Activated naive CD8-positive, alpha-beta T cell (primary cell): Measurements from ENCODE around the gene OPCML.

Experiments
- H3K27ac Mint-ChIP-seq: one replicate; pipeline ENCODE4 v1.8.0; 2021; ENCODE audit warnings: mixed read lengths
- H3K27me3 Mint-ChIP-seq: one replicate; pipeline ENCODE4 v1.8.0; 2021; ENCODE audit warnings: mixed read lengths
- H3K36me3 Mint-ChIP-seq: one replicate; pipeline ENCODE4 v1.8.0; 2021; ENCODE audit warnings: mixed read lengths
- H3K4me1 Mint-ChIP-seq: one replicate; pipeline ENCODE4 v1.8.0; 2021; ENCODE audit warnings: low read depth, mixed read lengths
- H3K4me3 Mint-ChIP-seq: one replicate; pipeline ENCODE4 v1.8.0; 2021; ENCODE audit warnings: mild to moderate bottlenecking, mixed read lengths
- H3K9me3 Mint-ChIP-seq: one replicate; pipeline ENCODE4 v1.8.0; 2021; ENCODE audit warnings: low read depth, mixed read lengths

Gene OPCML

DNA sequence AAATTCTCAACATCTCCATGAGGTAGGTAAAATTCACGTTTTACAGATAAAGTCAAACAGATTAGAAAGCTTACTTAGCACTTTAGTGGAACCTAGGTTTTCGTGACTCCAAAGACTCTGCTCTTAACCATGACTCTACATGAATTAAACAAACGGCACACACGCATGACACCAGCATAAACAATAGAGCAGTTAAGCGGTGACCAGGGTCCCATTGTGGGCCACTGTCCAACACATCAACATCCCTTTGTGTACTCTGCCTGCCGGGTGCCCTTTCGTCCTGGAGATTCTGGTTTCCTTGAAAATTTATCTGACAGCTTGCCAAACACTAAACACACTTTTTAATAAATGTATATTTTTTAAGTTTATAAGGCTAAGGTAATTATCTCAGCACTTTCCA is 941.7 kb downstream of the OPCML start:
- H3K4me3 Mint-ChIP-seq: no peak overlapping the region
- no peaks in the 10 kb centered on the region for H3K4me1 Mint-ChIP-seq
- H3K9me3 Mint-ChIP-seq: no peaks in the 10 kb centered on the region
- H3K27me3 Mint-ChIP-seq: no peaks in the 10 kb centered on the region
- H3K36me3 Mint-ChIP-seq: no peaks in the 10 kb centered on the region
- no peak overlapping the region for H3K27ac Mint-ChIP-seq

DNA sequence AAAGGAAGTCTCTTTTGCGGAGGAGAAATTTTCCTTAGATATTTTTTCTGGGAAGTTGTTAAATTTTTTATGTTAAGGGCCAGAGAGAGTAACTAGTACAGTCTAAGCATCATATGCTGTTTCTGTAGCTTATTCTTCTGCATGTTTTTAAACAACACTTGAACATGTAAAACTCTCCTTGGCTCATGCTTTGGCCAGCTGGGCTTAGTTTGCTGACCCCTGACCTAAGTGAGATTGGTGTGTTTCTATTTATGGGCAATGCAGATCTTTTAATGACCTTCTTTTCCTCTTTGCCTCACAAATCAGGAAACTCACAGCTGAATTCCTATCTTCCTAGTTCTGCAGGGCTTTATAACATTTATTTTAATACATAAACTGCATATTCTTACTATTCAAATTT is 942.5 kb downstream of the OPCML start:
- Mint-ChIP-seq H3K36me3 (no peaks in the 10 kb centered on the region), H3K27ac (no peak overlapping the region), H3K4me3 (no peak overlapping the region), H3K9me3 (no peaks in the 10 kb centered on the region), H3K4me1 (no peaks in the 10 kb centered on the region), H3K27me3 (no peaks in the 10 kb centered on the region)

DNA sequence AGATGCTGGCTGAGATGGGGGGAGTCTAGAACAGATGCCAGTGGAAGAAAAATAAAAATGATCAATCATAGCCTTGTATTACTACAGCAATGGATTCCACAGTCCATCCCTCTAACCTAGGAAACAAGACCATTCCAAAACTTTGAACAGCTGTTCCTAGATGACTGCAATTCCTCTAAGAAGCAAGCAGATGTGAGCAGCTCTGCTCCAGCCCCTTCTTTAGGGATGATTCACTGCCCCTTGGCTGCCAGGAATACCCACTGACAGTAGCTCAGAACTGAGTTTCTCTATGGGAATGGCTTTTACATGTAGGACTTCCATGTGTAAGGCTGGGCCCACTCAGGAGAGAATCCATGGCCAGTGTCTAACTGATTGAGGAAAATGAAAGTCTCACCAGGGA is 943.9 kb downstream of the OPCML start:
- no peak overlapping the region for H3K4me3 Mint-ChIP-seq
- no peaks in the 10 kb centered on the region for H3K27me3 Mint-ChIP-seq

DNA sequence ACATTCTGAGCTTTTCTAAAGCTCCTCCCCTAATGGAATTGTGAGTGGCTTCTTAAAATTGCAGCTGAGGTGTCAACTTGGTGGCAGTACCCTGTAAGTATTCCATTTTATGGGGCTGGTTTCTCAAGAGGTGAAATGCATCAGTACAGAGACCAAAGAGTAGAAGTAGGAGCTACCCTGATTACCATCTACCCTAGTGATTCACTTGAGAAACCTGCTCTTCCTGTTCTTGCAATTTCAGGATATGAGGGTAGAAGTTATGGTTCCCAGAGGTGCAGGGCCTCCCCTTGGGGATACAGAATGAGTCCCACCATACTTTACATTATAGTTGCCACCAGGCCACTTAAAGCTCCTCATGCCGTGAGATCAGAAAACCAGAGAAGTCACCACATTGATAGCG is 944.6 kb downstream of the OPCML start:
- no peak overlapping the region for H3K4me3 Mint-ChIP-seq
- H3K27me3 Mint-ChIP-seq: no peaks in the 10 kb centered on the region
- no peaks in the 10 kb centered on the region for H3K4me1 Mint-ChIP-seq
- H3K9me3 Mint-ChIP-seq: no peaks in the 10 kb centered on the region
- H3K27ac Mint-ChIP-seq: no peak overlapping the region
- no peaks in the 10 kb centered on the region for H3K36me3 Mint-ChIP-seq

More for the DNA sequence above, 943.9 kb downstream of the OPCML start:
- Mint-ChIP-seq H3K27ac (no peak overlapping the region), H3K36me3 (no peaks in the 10 kb centered on the region), H3K9me3 (no peaks in the 10 kb centered on the region), H3K4me1 (no peaks in the 10 kb centered on the region)

DNA sequence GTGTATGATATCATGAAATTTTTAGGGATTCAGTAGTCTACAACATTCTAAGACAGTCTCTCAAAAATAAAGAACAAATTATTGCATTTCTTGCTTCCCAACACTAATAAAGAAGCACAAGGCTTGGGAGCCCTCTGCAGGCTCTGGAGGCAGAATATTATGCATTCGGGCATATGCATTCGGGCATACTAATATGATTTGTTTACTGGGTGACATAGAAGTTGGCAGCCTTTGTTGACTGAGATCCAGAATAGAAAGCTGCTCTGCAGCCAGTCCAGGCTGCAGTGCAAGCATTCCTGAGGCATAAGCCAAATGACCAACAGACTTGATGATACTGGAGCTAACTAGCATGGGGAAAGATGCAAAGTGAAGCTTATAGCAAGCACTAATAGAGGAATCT is 945.5 kb downstream of the OPCML start:
- H3K4me3 Mint-ChIP-seq: no peak overlapping the region
- H3K9me3 Mint-ChIP-seq: no peaks in the 10 kb centered on the region
- H3K27me3 Mint-ChIP-seq: no peaks in the 10 kb centered on the region

DNA sequence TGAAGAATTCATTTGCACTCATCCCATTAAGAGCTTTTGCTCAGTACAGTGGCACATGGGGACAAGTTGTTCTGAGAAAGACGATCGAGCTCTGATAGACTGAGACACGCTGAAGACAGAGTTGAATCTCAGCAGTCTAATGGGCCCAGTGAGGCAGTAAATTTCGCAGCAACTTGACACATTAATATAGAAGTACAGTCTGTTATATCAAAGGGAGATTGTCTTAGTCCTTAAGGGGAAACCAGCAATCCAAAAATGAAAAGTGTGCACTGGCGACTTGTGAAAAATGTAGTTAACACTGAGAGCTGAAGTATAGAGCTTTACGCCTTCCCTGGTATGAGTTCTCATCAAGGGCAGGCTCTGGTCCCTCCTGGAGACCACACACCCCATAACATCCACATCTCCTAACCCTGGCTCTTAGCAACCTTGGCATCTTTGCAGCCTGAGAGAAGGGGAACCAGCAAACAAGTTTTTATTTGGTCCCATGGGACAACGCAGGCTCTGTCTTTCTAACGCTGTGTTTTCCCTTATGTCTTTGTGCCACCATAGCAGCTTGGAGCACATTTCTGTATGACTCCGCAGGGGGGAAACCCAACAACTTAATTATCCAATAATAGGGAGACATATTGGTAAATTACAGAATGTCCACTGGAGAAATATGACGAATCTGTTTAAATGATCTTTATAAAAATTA is 952.5 kb downstream of the OPCML start:
- no peaks in the 10 kb centered on the region for H3K36me3 Mint-ChIP-seq
- no peaks in the 10 kb centered on the region for H3K4me1 Mint-ChIP-seq

More for the DNA sequence above, 945.5 kb downstream of the OPCML start:
- H3K27ac Mint-ChIP-seq: no peak overlapping the region
- H3K4me1 Mint-ChIP-seq: no peaks in the 10 kb centered on the region
- no peaks in the 10 kb centered on the region for H3K36me3 Mint-ChIP-seq

DNA sequence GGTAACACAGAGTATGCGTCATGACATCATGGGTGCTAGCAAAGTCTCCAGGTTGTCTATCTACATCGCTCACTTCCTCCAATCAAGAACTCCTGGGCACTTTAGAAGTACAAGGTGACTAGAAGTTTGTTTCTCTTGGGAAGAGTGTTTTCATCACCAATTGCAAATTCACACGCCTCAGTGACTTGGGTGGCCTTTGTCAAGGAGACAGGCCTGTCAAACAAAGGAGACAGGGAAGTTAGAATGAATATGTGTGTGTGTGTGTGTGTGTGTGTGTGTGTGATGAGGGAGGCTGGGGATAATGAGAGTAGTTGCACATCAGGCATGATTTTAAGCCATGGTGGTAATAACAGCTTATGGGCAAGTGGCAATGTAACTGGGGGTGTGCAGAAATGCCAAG is 953.2 kb downstream of the OPCML start:
- Mint-ChIP-seq H3K27me3 (peaks cover 1% of the 10 kb centered on the region), H3K27ac (no peak overlapping the region), H3K4me3 (no peak overlapping the region), H3K4me1 (no peaks in the 10 kb centered on the region), H3K36me3 (no peaks in the 10 kb centered on the region), H3K9me3 (peaks cover 6% of the 10 kb centered on the region)

More for the DNA sequence above, 952.5 kb downstream of the OPCML start:
- no peak overlapping the region for H3K4me3 Mint-ChIP-seq
- H3K9me3 Mint-ChIP-seq: peaks cover 6% of the 10 kb centered on the region
- H3K27ac Mint-ChIP-seq: no peak overlapping the region
- H3K27me3 Mint-ChIP-seq: peaks cover 1% of the 10 kb centered on the region

DNA sequence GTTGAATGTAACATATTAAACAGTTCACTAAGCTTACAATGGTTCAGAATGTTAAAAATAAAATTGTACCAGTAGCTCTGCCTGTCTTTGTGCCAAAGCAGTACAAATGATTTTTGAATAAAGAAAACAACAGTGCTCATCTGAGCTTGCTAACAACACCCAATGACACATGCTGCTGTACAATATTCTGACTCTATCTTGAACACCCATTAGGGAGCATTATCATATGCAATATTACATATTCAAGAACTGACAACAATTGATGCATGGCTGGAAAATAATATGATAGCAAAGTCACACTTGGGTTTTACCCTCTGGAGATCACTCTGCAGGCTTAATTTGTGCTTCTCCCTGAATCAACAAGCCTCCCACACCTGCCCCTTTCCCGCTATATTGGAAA is 953.7 kb downstream of the OPCML start:
- Mint-ChIP-seq H3K4me1 (no peaks in the 10 kb centered on the region), H3K36me3 (no peaks in the 10 kb centered on the region), H3K4me3 (no peak overlapping the region), H3K9me3 (peaks cover 6% of the 10 kb centered on the region), H3K27ac (no peak overlapping the region), H3K27me3 (peaks cover 1% of the 10 kb centered on the region)

DNA sequence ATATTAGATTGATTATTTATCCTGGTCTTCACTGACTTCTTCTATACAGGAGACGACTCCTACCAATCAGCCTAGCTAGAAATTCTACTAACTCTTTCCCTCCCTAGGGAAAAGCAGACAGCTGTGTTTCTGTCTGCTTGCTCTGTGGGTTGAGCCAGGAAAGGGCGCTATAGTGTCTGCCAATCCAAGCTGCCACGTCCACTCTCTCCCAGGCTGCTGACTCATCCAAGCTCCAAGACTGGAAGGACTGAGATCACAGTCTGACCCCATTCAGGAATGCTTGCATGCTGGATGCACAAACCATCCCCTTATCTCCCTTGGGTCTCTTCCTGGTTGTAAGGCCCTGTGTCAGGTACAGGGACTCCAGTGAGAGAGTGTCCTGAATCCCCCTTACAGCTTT is 955.6 kb downstream of the OPCML start:
- Mint-ChIP-seq H3K4me3 (no peak overlapping the region), H3K27me3 (peaks cover 1% of the 10 kb centered on the region), H3K9me3 (peaks cover 6% of the 10 kb centered on the region), H3K4me1 (no peaks in the 10 kb centered on the region), H3K27ac (no peak overlapping the region), H3K36me3 (no peaks in the 10 kb centered on the region)

DNA sequence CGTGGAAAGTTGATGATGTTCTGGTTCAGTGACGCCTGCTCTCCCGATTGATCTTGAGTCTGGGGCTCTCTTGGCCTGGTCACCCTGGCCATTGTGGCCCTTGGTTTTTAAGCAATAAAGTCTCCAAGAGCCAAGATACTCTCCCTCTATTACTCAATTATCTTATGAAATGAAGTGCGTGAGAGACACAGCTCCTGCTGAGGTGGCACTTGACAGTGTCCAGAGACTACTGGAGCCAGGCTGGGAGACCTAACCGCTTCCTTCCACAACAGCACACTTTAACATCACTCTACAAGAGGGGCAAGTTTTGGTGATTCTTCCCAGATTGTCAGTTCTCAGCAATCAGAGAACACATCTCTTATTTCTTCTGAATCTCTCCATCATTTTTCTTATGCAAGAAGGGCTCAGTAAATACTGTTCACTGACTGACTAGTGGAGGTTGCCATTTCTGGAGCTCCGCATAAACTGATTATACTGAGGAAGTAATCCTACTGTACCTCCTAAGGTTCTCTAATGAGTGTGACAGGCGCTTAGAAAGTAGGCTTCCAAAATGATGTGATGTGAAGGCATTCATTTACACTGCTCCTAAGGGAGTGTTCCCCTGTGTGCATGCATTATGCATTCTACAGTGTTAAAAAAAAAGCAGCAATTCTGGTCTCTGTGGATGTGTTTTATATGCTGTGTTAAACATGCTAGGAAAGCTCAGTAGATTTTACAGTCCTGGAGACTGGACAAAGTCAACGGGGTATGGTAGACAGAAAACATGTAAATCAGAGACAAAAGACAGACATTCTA is 968.0 kb downstream of the OPCML start:
- Mint-ChIP-seq H3K27ac (no peak overlapping the region), H3K4me1 (no peaks in the 10 kb centered on the region), H3K4me3 (no peak overlapping the region)

DNA sequence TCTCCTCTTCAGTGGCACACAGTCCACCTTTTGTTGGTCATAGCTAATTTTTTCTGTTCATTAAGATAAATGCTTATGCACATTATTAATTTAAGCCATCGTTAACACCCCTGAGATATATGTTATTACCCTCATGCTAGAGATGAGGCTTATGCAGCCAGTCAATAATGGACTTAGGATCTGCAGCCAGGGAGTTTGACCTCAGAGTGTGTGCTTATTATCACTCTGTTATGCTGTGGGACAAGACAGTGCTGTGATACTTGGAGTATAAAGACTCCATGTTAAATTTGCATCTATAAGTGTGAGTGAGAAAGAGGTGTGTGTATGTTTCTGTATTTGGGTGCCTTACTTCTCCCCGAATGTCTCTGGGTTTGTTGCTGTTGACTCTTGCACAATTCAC is 969.3 kb downstream of the OPCML start:
- Mint-ChIP-seq H3K27ac (no peak overlapping the region), H3K27me3 (peaks cover 2% of the 10 kb centered on the region), H3K36me3 (no peaks in the 10 kb centered on the region), H3K4me3 (no peak overlapping the region), H3K9me3 (no peaks in the 10 kb centered on the region), H3K4me1 (no peaks in the 10 kb centered on the region)

More for the DNA sequence above, 968.0 kb downstream of the OPCML start:
- peaks cover 2% of the 10 kb centered on the region for H3K27me3 Mint-ChIP-seq
- H3K36me3 Mint-ChIP-seq: no peaks in the 10 kb centered on the region
- H3K9me3 Mint-ChIP-seq: no peaks in the 10 kb centered on the region

DNA sequence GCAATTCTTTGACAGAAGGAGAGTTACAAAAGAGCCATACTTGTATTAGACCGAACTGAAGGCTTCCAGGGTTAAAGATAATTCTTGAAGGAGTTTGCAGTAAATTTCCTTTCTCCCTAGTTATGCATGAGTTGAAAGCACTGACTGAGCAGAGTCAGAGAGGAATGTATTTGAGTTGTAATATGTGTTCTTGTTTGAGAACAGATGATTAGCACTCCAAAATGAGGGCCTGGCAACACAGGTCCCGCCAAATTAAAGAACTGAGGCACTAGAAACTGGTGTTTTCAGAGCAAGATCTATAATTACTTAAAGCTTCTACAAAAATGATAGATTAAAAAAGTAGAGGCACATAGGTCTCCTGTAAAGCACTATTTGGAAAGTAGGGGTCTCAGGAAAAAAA is 970.4 kb downstream of the OPCML start:
- Mint-ChIP-seq H3K9me3 (no peaks in the 10 kb centered on the region), H3K27me3 (peaks cover 2% of the 10 kb centered on the region)

DNA sequence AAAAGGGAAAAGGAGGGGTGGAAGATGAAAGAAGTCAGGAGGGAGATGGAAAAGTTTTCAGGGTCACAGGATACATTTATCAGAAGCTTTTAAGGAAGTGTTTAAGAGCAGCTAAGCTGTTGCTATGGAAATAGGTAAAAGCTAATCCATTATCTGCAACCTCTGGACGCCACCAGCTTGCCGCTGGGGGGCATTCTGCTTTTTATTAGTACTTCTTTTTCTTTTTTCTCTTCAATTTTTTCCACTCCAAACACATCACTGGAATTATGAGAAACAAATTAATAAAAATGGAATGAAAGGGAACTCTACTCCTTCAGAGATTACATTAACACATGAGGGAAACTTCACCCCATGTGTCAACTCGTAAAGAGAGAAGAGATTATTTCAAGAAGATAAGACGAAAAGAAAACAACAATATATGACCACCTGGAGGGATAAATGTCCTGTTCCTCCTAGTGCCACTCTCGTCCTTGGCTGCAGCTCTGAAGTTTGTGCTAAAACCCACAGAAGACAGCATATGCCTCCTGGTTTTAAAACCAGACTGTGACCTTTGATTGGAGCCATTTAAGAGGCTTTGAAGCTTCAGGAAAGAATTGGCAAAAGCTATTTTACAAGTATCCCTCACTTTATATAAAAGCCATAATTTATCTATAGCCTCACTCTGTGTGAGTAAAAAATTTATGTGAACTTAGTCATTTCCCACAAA is 972.8 kb downstream of the OPCML start:
- H3K4me3 Mint-ChIP-seq: no peak overlapping the region
- no peaks in the 10 kb centered on the region for H3K4me1 Mint-ChIP-seq
- H3K27me3 Mint-ChIP-seq: no peaks in the 10 kb centered on the region
- H3K27ac Mint-ChIP-seq: no peak overlapping the region
- H3K9me3 Mint-ChIP-seq: no peaks in the 10 kb centered on the region
- H3K36me3 Mint-ChIP-seq: no peaks in the 10 kb centered on the region

More for the DNA sequence above, 970.4 kb downstream of the OPCML start:
- Mint-ChIP-seq H3K27ac (no peak overlapping the region), H3K4me3 (no peak overlapping the region), H3K36me3 (no peaks in the 10 kb centered on the region), H3K4me1 (no peaks in the 10 kb centered on the region)

DNA sequence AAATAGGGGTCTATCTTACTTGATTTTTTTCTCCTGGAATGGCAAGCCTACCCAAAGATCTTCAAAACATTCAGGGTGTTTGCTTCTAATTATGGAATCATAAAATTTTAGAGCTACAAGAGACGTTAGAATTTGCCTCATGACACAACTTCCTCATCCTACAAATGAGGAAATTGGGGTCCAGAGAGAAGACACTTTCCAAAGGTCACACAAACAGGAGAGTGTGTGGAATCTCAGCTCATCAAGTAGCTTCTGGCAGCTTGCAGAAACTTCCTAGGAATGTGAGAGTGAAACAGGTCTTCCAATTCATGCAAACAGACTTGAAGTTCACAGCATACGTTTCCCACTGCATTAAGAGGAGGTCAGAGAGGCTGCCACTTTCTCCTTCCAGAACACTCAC is 976.0 kb downstream of the OPCML start:
- no peaks in the 10 kb centered on the region for H3K36me3 Mint-ChIP-seq
- no peak overlapping the region for H3K27ac Mint-ChIP-seq
- H3K27me3 Mint-ChIP-seq: no peaks in the 10 kb centered on the region
- no peaks in the 10 kb centered on the region for H3K9me3 Mint-ChIP-seq
- no peak overlapping the region for H3K4me3 Mint-ChIP-seq
- H3K4me1 Mint-ChIP-seq: no peaks in the 10 kb centered on the region

DNA sequence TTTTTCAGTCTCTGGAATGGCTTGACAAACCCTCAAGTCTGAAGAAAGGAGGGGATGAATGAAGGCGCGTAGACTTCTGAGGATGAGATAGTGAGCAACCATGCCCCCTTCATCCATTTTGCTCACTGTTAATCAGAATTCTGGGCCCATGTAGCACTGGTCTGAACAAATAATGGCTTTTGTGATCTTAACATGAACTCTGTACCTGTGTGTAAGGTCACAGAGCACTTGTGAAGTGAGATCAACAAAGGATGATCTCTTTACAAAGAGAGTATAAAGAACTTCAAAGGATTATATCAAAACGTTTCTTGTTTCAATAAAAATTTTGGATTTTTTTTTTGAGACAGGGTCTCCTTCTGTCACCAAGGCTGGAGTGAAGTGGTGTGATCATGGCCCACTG is 976.7 kb downstream of the OPCML start:
- no peak overlapping the region for H3K4me3 Mint-ChIP-seq
- H3K36me3 Mint-ChIP-seq: no peaks in the 10 kb centered on the region
- H3K4me1 Mint-ChIP-seq: no peaks in the 10 kb centered on the region
- no peaks in the 10 kb centered on the region for H3K27me3 Mint-ChIP-seq
- H3K9me3 Mint-ChIP-seq: no peaks in the 10 kb centered on the region
- no peak overlapping the region for H3K27ac Mint-ChIP-seq
